NK-92 treated with Interleukin-12 subunit alpha and Interleukin-12 subunit beta, amount 100 ng/mL, for 24 hours (cell line): ENCODE measurements around the gene R3HDM2.

Experiments used
- DNase-seq: peaks from one replicate; lab custom pipeline; 2025; lab: John Stamatoyannopoulos, UW

R3HDM2 gene

DNA sequence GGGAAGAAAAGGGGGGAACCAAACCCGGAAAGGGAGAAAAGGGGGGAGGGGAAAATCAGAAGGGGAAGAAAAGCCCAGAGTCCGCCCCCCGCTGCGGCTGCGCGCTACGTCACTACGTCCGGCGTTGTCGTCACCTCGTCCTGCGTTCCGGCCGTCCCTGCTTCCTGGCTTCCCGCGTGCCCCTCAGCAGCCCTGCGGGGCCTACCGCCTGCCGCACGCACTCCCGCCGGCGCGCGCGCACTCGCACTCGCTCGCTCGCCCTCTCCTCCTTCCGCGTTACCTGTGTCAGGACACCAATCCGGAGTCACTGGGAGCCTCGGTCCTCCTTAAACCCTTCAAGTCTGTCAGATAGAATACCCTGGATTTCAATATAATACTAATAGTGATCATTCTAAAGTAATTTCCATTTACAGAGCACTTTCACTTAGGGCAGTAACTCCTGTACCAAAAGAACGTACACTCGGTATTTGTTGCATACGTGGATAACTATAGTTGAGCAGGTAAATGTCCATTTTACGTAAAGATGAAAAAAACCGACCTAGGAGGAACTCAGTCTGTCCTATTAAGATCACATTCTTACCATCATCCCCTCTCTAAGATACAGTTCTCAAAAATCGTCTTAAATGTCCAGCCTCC, at the start of gene R3HDM2:
R3HDM2 (minus strand) TSS at position 113 of the 636 bp plus-strand sequence. CDS start 120,615 bp downstream, outside the sequence.
- peak; percentile 91 for DNase-seq

DNA sequence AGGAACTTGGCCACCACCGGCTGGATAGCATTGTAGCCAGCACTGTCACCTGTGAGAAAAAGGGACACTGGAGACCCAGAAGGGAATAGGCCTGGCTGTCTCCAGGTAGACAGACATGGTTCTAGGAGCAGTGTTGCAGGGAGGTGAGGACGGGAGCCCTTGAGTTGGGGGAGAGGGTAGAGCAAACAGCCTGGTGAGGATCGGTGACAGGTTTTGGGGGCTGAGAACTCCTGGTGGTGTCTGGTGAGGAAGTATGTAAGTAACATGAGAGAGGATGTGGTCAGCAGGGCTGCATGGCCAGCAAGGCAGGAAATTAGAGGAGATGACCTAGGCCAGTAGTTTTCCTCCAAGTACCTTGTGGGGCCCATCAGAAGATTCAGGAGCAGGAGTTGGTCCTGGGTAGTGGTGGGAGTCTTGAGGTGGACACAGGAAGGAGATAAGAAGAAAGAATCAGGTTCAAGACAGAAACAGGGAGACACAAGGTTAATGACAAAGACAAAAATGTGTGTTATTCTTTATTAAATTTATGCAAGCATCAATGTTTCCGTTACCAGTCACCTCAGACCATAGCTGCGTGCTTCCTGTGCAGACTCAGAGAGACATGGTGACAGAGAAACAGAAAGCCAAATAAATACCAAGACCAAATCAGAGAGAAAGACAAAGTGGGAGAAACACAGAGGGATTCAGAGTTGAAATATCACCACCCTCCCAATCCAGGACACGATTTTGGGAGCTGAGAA, 48.7 kb upstream of the R3HDM2 start, which contains the start of gene ARHGAP9:
ARHGAP9 (minus strand) TSS at position 491 of the 740 bp plus-strand sequence; CDS start at position 31, 460 bp downstream.
- peak; percentile 60 for DNase-seq

DNA sequence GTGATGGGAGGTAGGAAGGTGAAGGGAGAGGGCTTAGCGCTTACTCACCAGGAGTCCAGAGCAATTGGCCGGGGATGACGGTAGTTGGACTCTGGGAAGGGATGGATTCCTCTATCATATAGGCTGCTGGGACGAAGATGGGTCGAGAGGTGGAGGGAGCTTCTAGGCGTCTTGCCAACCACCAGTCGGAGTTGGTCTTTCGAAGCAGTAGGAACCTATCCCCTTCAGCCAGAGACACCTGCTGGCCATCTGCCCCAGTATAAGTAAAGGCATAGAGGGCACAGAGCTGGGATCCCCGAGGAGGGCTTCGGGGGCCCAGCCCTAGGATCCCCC, 48.2 kb upstream of the R3HDM2 start:
- DNase-seq, result no peak

DNA sequence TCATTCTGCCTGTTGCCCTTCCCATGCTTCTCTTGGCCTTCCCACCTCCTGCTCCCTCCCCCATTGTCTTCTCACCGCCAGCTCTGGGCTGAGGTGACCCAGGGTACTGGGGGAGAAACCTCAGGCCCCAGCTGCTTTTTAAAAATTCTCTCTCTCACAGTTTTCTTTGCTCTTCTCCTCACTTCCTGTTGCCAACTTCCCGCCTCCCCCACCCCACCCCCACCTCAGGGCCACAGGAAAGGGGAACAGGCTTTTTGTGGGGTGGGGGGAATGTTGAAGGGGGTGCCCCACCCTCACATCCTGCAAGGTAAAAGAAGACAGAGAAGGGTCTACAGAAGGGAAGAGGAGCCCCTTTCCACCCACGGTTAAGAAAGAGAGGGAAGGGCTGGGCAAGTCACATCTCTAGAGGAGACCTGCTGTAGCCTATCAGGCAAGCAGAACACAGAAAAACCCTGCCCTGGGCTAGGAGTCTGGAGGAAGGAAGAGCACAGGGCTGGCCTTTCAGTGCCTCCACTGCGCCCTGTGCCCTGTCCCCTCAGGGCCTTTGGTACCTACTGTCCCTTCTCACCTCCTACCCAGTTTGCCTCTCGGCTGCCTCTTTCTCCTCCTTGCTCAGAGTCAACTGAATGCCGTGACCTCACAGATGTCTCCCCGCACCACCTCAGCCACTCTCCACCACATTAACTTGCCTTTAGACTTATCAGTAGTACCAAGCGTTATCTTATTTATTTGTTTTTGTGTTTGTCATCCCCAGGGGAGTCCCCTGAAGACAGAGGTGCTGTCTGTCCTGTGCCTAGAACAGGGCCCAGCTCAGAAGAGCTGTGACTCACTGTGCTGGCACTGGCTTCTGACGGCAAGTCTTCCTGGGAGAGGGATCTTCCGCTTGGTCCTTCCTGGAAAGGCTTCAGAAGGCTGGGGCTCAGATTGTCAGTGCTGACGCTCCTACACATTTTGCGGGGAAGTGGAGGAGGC, 47.2 kb upstream of the R3HDM2 start:
- DNase-seq, result peak; percentile 35

DNA sequence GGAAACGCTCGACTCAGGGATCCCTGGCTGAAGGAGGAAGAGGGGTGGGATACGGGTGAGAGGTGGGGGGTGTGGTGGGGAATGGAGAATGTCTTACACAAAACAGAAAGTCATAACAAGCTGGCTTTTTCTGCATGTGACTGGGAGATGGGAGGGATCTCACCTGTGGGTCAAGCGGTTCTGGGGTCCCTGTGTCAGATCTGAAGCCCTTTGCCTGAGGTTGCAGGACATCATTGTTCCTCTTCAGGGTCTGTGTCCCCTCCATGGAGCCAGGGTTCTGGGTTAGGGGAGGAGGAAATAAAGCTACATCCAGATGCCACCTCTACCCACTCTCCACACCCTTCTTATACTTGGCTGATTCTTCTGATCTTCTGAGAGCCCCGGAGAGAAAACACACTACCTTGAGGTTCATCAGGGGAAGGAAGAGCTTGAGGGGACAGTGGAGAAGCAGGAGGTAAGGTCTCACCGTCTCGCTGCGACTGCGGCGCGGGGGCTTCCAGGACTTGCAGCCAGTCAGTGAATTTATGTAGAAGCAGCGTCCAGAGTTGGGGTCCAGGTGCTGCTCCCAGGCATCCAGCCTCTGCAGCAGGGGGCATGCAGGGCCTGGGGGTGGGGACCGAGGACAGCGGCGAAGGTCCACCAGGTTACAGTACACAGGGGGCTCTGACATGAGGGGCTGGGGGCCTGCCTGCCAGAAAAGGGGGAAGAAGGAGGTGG, 46.3 kb upstream of the R3HDM2 start:
- no peak for DNase-seq

DNA sequence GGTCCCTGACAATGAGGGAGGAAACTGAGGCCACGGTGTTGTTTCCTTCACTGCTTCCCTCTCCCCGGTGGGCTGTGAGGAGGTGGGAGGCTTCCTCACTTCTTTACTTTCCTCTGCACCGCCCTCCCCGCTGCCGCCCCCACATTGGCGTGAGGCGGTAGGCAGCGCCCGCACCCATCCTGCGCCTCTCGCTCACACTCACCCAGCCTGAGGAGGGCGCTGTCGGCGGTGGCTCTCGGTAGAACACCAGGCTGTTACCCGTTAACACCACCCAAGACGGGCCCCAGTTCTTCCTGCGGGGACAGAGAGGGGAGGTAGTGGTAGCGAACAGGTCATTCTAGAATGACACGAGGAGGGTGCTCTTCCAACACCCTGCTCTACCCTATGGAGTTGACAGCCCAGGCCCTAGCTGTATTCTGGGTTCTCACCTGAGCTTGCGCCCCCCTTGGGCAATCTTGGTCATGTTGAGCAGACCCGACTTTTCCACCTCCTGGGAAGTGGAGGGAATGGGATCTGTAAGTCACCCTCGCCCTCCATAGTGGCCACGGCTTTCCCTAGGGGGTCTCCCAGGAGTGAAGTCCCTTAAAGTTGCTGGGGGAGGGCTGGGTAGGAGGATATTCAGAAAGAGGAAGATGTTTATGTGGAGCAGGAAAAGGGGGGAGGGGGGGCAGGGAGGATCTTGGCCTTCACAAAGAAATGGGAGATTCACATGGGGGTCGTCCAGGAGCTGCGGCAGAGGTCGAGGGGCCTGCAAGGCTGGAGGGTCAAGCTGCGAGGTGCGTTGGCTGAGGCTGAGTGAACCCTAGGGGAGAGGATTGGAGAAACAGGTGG, 45.5 kb upstream of the R3HDM2 start:
- DNase-seq, result no peak

DNA sequence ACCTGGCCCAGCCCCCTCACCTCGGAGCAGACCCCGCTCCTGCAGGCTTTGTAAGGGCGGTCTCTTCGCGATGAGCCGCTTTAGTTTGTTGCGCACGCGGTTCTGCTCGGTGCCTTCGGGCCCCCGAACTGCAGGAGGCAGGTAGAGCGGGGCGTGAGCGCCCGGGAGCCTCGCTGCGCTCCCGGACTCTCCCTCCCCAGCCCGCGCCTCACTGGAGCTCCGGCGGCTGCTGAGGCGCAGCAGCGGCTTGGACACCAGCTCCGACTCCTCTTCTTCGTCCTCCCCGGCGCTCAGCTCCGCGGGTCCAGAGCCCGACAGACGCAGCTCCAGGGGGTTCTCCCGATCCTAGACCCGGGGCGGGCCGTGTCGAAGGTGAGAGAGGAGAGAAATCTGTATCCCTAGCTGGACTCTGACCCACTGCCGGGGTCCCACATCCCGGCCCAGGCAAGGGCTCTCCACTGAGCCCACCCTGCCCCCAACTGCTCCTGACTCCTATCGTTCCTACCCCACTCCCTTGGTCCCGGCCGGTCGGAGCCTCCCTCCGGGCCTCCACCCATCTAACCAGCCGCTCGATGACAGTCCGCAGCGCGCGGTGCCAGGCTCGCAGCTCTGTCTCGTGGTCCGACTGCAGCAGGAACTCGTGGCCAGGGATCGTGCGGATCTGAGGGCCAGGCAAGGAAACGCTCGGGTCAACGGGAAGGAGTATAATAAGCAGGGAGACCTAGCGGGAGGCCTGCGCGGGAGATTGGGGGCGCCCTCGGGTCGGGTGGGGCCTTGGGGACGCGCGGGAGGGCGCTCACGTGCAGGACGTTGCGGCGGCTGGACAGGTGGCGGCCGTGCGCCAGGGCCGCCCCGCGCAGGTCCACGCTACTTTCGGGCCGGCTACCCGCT, 44.7 kb upstream of the R3HDM2 start:
- no peak for DNase-seq

DNA sequence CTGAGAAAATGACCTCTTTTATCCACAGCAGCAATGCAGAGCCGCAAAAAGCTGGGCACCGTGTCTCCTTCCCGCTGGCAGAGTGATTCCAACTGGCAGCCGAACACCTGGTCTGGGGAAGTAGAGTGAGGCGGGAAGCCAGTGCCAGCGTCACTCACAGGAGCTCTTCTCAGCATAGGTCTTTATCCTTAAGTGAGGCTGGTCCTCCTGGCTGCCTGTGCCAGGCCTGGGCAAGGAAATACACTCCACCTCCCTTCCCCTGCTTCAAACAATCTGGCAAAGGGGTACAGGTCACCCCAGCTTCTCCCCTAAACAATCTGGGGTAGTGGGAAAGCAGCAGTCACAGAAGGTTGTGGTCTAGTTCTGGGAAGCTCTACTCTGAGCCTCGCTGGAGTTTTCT, 44.0 kb upstream of the R3HDM2 start:
- DNase-seq, result no peak

DNA sequence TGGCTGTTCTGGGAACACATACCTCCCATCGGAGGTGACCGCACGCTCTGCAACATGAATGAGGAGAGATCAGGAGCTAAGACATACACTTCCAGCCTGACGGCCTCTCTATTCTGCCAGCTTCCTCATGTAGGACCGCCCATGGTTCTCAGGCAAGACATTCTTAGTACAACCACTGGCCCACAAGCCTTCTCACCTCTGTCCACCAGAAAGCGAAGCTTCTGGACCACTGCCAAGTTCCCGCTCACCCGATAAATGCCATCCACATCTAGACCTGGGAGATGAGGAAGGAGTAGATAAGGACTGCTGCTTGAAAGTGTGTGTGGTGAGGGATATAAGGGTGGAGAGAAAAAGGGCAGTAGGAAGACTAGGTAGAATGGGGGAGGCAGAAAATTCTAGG, 43.6 kb upstream of the R3HDM2 start:
- DNase-seq, result no peak

DNA sequence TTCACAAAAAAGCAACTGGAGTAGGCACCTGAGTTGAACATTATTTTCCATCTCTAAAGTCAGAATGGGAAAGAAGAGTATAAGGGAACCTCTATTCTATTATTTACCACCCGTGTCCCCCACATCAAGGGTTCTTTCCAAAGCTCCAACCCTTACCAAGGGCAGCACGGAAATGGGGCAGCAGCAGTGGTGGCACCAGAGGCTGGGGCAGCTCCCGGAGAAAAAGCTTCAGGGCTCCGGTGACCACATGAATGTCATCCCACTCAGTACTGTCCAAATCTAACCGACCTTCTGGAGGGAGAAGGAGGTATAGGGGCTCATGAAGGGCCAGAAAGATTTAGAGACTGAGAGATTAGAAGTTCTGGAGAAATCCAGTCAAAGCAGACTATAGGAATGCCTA, 43.0 kb upstream of the R3HDM2 start:
- no peak for DNase-seq

DNA sequence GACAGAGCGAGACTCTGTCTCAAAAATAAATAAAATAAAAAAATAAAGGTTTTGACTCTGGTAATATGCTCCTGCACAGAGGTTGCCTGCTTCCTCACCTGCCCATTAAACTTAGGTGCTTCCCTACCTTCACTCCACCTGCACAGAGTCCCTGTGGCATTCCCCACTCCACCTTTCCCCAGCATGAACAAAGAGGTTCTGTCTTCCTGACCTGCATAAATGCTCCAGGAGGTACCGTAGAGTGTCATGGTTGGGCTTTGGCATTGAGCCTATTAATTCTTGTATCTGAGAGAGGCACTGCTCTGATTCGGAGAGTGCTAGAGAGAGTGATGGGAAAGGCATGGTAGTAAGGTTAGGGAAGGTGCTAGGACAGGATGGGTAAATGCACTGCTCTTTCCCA, 42.5 kb upstream of the R3HDM2 start:
- DNase-seq, result no peak

DNA sequence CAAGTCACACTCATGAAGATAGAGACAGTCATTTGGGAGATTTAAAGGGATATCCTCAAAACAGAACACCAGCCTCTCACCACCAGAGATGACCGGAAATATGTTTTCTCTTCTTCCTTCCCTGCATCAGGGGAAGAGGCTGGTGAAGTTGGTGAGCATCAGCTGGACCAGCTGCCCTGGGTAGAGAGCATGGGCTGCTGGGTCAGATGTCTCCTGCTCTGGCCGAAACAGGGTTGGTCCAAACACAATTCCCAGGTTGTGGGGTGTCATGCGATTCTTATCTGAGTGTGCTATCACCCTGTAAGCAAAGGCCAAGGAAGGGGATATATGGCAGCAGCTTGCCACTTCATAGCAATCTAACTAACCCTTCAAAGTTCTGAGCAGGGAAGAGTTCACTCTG, 41.5 kb upstream of the R3HDM2 start:
- DNase-seq, result no peak

DNA sequence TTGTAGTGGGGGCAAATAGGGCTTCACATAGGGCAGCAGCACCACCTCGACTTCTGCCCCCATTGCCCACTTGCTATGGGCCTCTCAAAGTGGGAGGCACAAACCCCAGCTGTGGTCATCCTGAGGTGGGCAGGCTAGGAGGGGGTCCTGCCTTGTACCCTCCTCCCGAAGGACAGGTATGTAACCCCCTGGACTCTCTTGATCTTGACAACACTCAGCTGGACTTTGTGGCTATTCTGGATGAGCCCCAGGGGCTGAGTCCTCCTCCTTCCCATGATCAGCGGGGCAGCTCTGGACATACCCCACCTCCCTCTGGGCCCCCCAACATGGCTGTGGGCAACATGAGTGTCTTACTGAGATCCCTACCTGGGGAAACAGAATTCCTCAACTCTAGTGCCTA, 40.8 kb upstream of the R3HDM2 start:
- no peak for DNase-seq

DNA sequence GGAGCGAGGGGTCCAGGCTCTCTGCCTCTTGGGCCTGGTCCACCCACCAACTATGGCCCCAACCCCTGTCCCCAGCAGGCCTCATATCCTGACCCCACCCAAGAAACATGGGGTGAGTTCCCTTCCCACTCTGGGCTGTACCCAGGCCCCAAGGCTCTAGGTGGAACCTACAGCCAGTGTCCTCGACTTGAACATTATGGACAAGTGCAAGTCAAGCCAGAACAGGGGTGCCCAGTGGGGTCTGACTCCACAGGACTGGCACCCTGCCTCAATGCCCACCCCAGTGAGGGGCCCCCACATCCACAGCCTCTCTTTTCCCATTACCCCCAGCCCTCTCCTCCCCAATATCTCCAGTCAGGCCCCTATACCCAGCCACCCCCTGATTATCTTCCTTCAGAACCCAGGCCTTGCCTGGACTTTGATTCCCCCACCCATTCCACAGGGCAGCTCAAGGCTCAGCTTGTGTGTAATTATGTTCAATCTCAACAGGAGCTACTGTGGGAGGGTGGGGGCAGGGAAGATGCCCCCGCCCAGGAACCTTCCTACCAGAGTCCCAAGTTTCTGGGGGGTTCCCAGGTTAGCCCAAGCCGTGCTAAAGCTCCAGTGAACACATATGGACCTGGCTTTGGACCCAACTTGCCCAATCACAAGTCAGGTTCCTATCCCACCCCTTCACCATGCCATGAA, 40.3 kb upstream of the R3HDM2 start:
- DNase-seq, result no peak

DNA sequence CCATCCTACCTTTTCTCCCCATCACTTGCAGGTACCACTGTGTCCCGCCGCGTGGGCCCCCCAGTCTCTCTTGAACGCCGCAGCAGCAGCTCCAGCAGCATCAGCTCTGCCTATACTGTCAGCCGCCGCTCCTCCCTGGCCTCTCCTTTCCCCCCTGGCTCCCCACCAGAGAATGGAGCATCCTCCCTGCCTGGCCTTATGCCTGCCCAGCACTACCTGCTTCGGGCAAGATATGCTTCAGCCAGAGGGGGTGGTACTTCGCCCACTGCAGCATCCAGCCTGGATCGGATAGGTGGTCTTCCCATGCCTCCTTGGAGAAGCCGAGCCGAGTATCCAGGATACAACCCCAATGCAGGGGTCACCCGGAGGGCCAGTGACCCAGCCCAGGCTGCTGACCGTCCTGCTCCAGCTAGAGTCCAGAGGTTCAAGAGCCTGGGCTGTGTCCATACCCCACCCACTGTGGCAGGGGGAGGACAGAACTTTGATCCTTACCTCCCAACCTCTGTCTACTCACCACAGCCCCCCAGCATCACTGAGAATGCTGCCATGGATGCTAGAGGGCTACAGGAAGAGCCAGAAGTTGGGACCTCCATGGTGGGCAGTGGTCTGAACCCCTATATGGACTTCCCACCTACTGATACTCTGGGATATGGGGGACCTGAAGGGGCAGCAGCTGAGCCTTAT, 39.6 kb upstream of the R3HDM2 start:
- DNase-seq, result no peak

DNA sequence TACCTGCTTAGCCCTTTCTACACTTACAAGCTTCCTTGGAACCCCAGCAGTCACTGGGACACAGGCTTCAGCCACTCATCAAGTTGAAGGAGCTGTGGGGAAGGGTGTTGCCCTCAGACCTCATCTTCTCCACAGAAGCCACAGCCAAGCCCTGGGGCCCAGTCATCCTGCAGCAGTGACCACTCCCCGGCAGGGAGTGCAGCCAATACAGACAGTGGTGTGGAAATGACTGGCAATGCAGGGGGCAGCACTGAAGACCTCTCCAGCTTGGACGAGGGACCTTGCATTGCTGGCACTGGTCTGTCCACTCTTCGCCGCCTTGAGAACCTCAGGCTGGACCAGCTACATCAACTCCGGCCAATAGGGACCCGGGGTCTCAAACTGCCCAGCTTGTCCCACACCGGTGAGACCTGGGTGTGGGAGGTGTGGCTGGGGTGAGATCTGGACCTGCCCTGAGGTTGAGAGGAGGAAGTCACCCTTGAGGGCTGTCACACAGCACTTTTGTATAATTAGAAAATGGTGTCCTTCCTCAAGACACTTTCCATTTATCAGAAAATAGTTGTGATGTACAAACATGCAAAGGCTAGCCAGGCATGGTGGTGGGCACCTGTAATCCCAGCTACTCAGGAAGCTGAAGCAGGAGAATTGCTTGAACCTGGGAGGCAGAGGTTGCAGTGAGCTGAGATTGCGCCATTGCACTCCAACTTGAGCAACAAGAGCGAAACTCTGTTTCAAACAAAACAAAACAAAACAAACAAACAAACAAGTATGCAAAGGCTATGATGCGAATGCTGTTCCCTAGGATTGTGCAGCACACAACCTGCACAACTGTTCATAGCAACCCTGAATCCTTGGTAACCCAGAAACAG, 38.7 kb upstream of the R3HDM2 start:
- DNase-seq, result no peak

DNA sequence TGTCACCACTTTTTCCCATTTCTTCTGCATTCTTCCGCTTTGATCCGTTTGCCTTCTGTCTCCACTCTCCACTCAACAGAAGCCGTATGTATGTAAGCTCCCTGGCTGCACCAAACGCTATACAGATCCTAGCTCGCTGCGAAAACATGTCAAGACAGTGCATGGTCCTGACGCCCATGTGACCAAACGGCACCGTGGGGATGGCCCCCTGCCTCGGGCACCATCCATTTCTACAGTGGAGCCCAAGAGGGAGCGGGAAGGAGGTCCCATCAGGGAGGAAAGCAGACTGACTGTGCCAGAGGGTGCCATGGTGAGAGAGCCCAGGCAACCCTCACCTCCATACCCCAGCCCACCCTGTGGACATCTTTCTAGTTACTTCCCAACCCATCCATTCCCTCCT, 37.1 kb upstream of the R3HDM2 start:
- DNase-seq, result no peak
